SK-N-SH treated with all-trans-retinoic acid at 6 μM for 48 hours (cell line): ENCODE measurements around the gene CTNND1.
"Not testable (repeated sequence)": the region's sequence is repeated elsewhere in the genome, so short reads cannot be mapped to it uniquely, and the experiment has no call there.

ENCODE experiments used
- ATAC-seq: fragments of 200-7000 bp; cut with Tn5 transposase; 3 replicates; pipeline ENCODE4 v1.9.1; 2020; ENCODE audit warnings: mild to moderate bottlenecking, moderate library complexity
- ARNTL ChIP-seq: fragments of 450-650 bp; formaldehyde crosslinking; IDR thresholded peaks from 2 replicates; pipeline ENCODE4 v1.5.0; 2020; ENCODE audit warnings: low read depth, mild to moderate bottlenecking, moderate library complexity, borderline replicate concordance
- BACH2 ChIP-seq: fragments of 250-450 bp; sonication (Bioruptor Pico); IDR thresholded peaks from 2 replicates; pipeline ENCODE4 v1.9.0; 2021; ENCODE audit warnings: mild to moderate bottlenecking, borderline replicate concordance
- CREB5 ChIP-seq: fragments of 250-450 bp; sonication (Bioruptor Pico); IDR thresholded peaks from 2 replicates; pipeline ENCODE4 v1.5.1; 2020; ENCODE audit warnings: low read depth, mild to moderate bottlenecking, moderate library complexity
- CSDC2 ChIP-seq: fragments of 250-450 bp; sonication (Bioruptor Pico); IDR thresholded peaks from 2 replicates; pipeline ENCODE4 v1.5.0; 2020; ENCODE audit warnings: mild to moderate bottlenecking, moderate library complexity
- ESRRG ChIP-seq: fragments of 250-450 bp; sonication (Bioruptor Pico); IDR thresholded peaks from 2 replicates; pipeline ENCODE4 v1.6.1; 2021; ENCODE audit warnings: mild to moderate bottlenecking
- GLIS3 ChIP-seq: fragments of 250-450 bp; sonication (Bioruptor Pico); IDR thresholded peaks from 2 replicates; pipeline ENCODE4 v1.5.0; 2020; ENCODE audit warnings: mild to moderate bottlenecking, moderate library complexity
- ISL1 ChIP-seq: fragments of 250-450 bp; sonication (Bioruptor Pico); IDR thresholded peaks from 2 replicates; pipeline ENCODE4 v2.1.2; 2022; ENCODE audit warnings: mild to moderate bottlenecking, moderate library complexity
- OSR1 ChIP-seq: fragments of 250-450 bp; sonication (Bioruptor Pico); IDR thresholded peaks from 2 replicates; pipeline ENCODE4 v1.8.0; 2022; ENCODE audit warnings: moderate library complexity, mild to moderate bottlenecking, inconsistent platforms
- PATZ1 ChIP-seq: fragments of 250-450 bp; sonication (Bioruptor Pico); IDR thresholded peaks from 2 replicates; pipeline ENCODE4 v1.8.0; 2020; ENCODE audit warnings: mild to moderate bottlenecking, moderate library complexity, borderline replicate concordance
- POU6F1 ChIP-seq: fragments of 250-450 bp; sonication (Bioruptor Pico); IDR thresholded peaks from 2 replicates; pipeline ENCODE4 v1.8.0; 2021; ENCODE audit warnings: low read depth, mild to moderate bottlenecking, moderate library complexity, borderline replicate concordance
- RARB ChIP-seq: fragments of 250-450 bp; sonication (Bioruptor Pico); IDR thresholded peaks from 2 replicates; pipeline ENCODE4 v1.8.0; 2021; ENCODE audit warnings: mild to moderate bottlenecking, moderate library complexity
- SNAI2 ChIP-seq: fragments of 250-450 bp; sonication (Bioruptor Pico); IDR thresholded peaks from 2 replicates; pipeline ENCODE4 v1.5.0; 2020; ENCODE audit warnings: mild to moderate bottlenecking, moderate library complexity
- TCF4 ChIP-seq: fragments of 250-450 bp; sonication (Bioruptor Pico); IDR thresholded peaks from 2 replicates; pipeline ENCODE4 v1.8.0; 2021; ENCODE audit warnings: mild to moderate bottlenecking, moderate library complexity, borderline replicate concordance
- TOX ChIP-seq: fragments of 250-450 bp; sonication (Bioruptor Pico); IDR thresholded peaks from 2 replicates; pipeline ENCODE4 v1.8.0; 2021; ENCODE audit warnings: mild to moderate bottlenecking, moderate library complexity, borderline replicate concordance
- ZC3H10 ChIP-seq: fragments of 250-450 bp; sonication (Bioruptor Pico); IDR thresholded peaks from 2 replicates; pipeline ENCODE4 v1.5.1; 2021; ENCODE audit warnings: mild to moderate bottlenecking, moderate library complexity
- ZFP3 ChIP-seq: fragments of 250-450 bp; sonication (Bioruptor Pico); IDR thresholded peaks from 2 replicates; pipeline ENCODE4 v1.5.0; 2020; ENCODE audit warnings: mild to moderate bottlenecking, moderate library complexity
- ZFP30 ChIP-seq: fragments of 450-650 bp; formaldehyde crosslinking; IDR thresholded peaks from 2 replicates; pipeline ENCODE4 v1.5.0; 2022; ENCODE audit warnings: mild to moderate bottlenecking, moderate library complexity
- ZNF565 ChIP-seq: fragments of 450-650 bp; formaldehyde crosslinking; conservative IDR thresholded peaks from 2 replicates; pipeline ENCODE4 v1.5.0; 2020; ENCODE audit warnings: low read depth, mild to moderate bottlenecking, moderate library complexity
- ZNF70 ChIP-seq: fragments of 450-650 bp; formaldehyde crosslinking; IDR thresholded peaks from 2 replicates; pipeline ENCODE4 v1.5.0; 2020; ENCODE audit warnings: mild to moderate bottlenecking, moderate library complexity
- ZNF8 ChIP-seq: fragments of 450-650 bp; formaldehyde crosslinking; IDR thresholded peaks from 2 replicates; pipeline ENCODE4 v1.5.0; 2020; ENCODE audit warnings: mild to moderate bottlenecking, moderate library complexity

Gene CTNND1

GRCh38 chr11:57761301-57762234, at the start of gene CTNND1:
TSS of gene CTNND1 (plus strand) at chr11:57761802. CDS start at chr11:57791479, 29,677 bp downstream.
- TF ChIP-seq CREB5 (CRISPR knock-in tag) (no peak), ZC3H10 (CRISPR knock-in tag) (no peak), ZFP3 (CRISPR knock-in tag) (no peak), ZNF8 (peak; percentile 90), ARNTL (CRISPR knock-in tag) (no peak), ESRRG (CRISPR knock-in tag) (no peak), ZNF70 (CRISPR knock-in tag) (no peak)
- ATAC-seq = peak; percentile 96

GRCh38 chr11:57712256-57713150, 49.1 kb upstream of the CTNND1 start, which contains the start of gene TMX2:
TSS of gene TMX2 (plus strand) at chr11:57712593. CDS start at chr11:57712619, 26 bp downstream.
- peak; percentile 96 for ATAC-seq
- TF ChIP-seq TOX (CRISPR knock-in tag) (no peak), BACH2 (no peak)

GRCh38 chr11:57713835-57714234, 47.8 kb upstream of the CTNND1 start:
- ATAC-seq = no peak
- TF ChIP-seq GLIS3 (CRISPR knock-in tag) = no peak
- no peak for TF ChIP-seq ZNF565 (CRISPR knock-in tag)
- no peak for TF ChIP-seq TCF4
- no peak for TF ChIP-seq ZFP30
- TF ChIP-seq PATZ1 = no peak
- TF ChIP-seq ZC3H10 (CRISPR knock-in tag) = no peak
- no peak for TF ChIP-seq CREB5 (CRISPR knock-in tag)

- ATAC-seq = not testable (repeated sequence)
These were observed 44.9 kb upstream of the CTNND1 start for GRCh38 chr11:57716726-57717125.

GRCh38 chr11:57727185-57727584, 34.4 kb upstream of the CTNND1 start:
- ATAC-seq = no peak
- TF ChIP-seq OSR1 = no peak
- no peak for TF ChIP-seq POU6F1
- TF ChIP-seq ZFP30 = no peak
- no peak for TF ChIP-seq SNAI2
- no peak for TF ChIP-seq CREB5 (CRISPR knock-in tag)
- TF ChIP-seq ZNF8 = no peak
- no peak for TF ChIP-seq PATZ1
- no peak for TF ChIP-seq ZNF70 (CRISPR knock-in tag)
- no peak for TF ChIP-seq BACH2
- TF ChIP-seq ISL1 (CRISPR knock-in tag) = no peak
- TF ChIP-seq CSDC2 (CRISPR knock-in tag) = no peak
- no peak for TF ChIP-seq RARB (CRISPR knock-in tag)
- no peak for TF ChIP-seq TOX (CRISPR knock-in tag)
